H1 (cell line): Measurements from ENCODE around the gene FOXN3. TPM values are rescaled to one million over a fixed set of nuclear protein-coding genes. Genes with fewer than 3 reads are reported as not detected.
A peak's percentile ranks its signal among the peaks of the same experiment; 100 is the strongest.

Experiments
- CTCF ChIA-PET: fragments of 300-600 bp; sonication (Branson Sonifier 250); formaldehyde crosslinking; loops from one replicate; lab custom pipeline; 2021; ENCODE audit not compliant: partially characterized antibody; lab: Charles Lee
- POLR2A ChIA-PET: fragments of 300-600 bp; sonication (Branson Sonifier 250); formaldehyde crosslinking; loops from one replicate; lab custom pipeline; 2021; ENCODE audit warnings: inconsistent platforms; ENCODE audit not compliant: partially characterized antibody; lab: Charles Lee
- DNase-seq, 2 experiments: peaks; one replicate each; pipeline versions ENCODE4 v3.0.0 to v3.0.0-alpha.2; 2010 to 2022; ENCODE audit warnings: low spot score in 2 of 2, low read depth in 1 of 2, mixed read lengths in 1 of 2
- FAIRE-seq: peaks from 2 replicates; lab custom pipeline; 2011; peaks lifted over from hg19 to GRCh38; lab: Jason Lieb, UNC
- H2AFZ ChIP-seq: 2 replicates; pipeline ENCODE4 v1.8.1; 2012; ENCODE audit warnings: low read length, inconsistent platforms
- H2AK5ac ChIP-seq: 2 replicates; pipeline ENCODE4 v1.6.1; 2013; ENCODE audit warnings: low read depth, low read length
- H2BK120ac ChIP-seq: replicated peaks from 2 replicates; pipeline ENCODE3; 2013; ENCODE audit warnings: low read depth, low read length, inconsistent platforms
- H2BK12ac ChIP-seq: 2 replicates; pipeline ENCODE4 v1.6.1; 2013; ENCODE audit warnings: low read depth, low read length
- H2BK15ac ChIP-seq: 2 replicates; pipeline ENCODE4 v1.6.1; 2013; ENCODE audit warnings: low read length
- H2BK20ac ChIP-seq: 2 replicates; pipeline ENCODE4 v1.6.1; 2013; ENCODE audit warnings: low read length
- H2BK5ac ChIP-seq: 2 replicates; pipeline ENCODE4 v1.6.1; 2013; ENCODE audit warnings: low read depth, low read length
- H3K14ac ChIP-seq: 2 replicates; pipeline ENCODE4 v1.6.1; 2013; ENCODE audit warnings: inconsistent platforms; ENCODE audit not compliant: insufficient read length
- H3K18ac ChIP-seq: 2 replicates; pipeline ENCODE4 v1.6.1; 2013; ENCODE audit warnings: low read length; ENCODE audit errors: extremely low read depth
- H3K23ac ChIP-seq: 2 replicates; pipeline ENCODE4 v1.6.1; 2013; ENCODE audit warnings: inconsistent platforms; ENCODE audit not compliant: insufficient read length
- H3K23me2 ChIP-seq: 2 replicates; pipeline ENCODE4 v1.6.1; 2013; ENCODE audit warnings: low read depth, low read length
- H3K27ac ChIP-seq: 2 replicates; pipeline ENCODE4 v1.6.1; 2011; ENCODE audit warnings: low read depth, low read length, inconsistent platforms
- H3K27me3 ChIP-seq, 4 experiments: replicated peaks in 1 of 4; 1 replicate in 1 of 4; 2 replicates in 3 of 4; pipeline versions ENCODE4 v1.6.1 to v1.8.1; 2011 to 2013; ENCODE audit warnings: low read length in 3 of 4, mild to moderate bottlenecking in 3 of 4, inconsistent platforms in 2 of 4, mixed read lengths in 2 of 4, moderate library complexity in 1 of 4; ENCODE audit not compliant: control insufficient read depth in 3 of 4, insufficient read depth in 3 of 4; ENCODE audit errors: extremely low read depth in 1 of 4
- H3K36me3 ChIP-seq, 4 experiments: 2 replicates each; pipeline versions ENCODE4 v1.6.1 to v1.8.1; 2011 to 2013; ENCODE audit warnings: mild to moderate bottlenecking in 4 of 4, low read length in 3 of 4, moderate library complexity in 2 of 4, control low read depth in 1 of 4, inconsistent platforms in 1 of 4; ENCODE audit not compliant: insufficient read depth in 4 of 4, control insufficient read depth in 2 of 4
- H3K4ac ChIP-seq: replicated peaks from 2 replicates; pipeline ENCODE3; 2013; ENCODE audit warnings: low read length, low read depth, mixed read lengths, inconsistent platforms; ENCODE audit not compliant: insufficient read length
- H3K4me1 ChIP-seq, 4 experiments: replicated peaks in 1 of 4; 1 replicate in 1 of 4; 2 replicates in 3 of 4; pipeline versions ENCODE4 v1.6.1 to v1.8.1; 2011 to 2013; ENCODE audit warnings: low read length in 3 of 4, inconsistent platforms in 2 of 4, mixed read lengths in 1 of 4; ENCODE audit not compliant: insufficient read depth in 4 of 4, control insufficient read depth in 3 of 4
- H3K4me2 ChIP-seq, 2 experiments: 2 replicates each; pipeline versions ENCODE4 v1.6.1 to v1.8.1; 2011 to 2013; ENCODE audit warnings: low read depth in 2 of 2, low read length in 2 of 2, control low read depth in 1 of 2, inconsistent platforms in 1 of 2, mild to moderate bottlenecking in 1 of 2; ENCODE audit not compliant: insufficient read depth in 1 of 2
- H3K4me3 ChIP-seq, 4 experiments: fragments of 200-600, 300-600 bp in 1 of 4; sonication (generic), shearing (Covaris generic), sonication (Bioruptor Twin) in 1 of 4; 2 replicates each; pipeline versions ENCODE4 v1.5.1 to v1.8.1; 2011 to 2016; ENCODE audit warnings: low read length in 4 of 4, low read depth in 3 of 4, control low read depth in 2 of 4, inconsistent platforms in 2 of 4, mild to moderate bottlenecking in 2 of 4, mixed read lengths in 1 of 4, moderate library complexity in 1 of 4; ENCODE audit not compliant: insufficient read depth in 2 of 4; ENCODE audit errors: extremely low read depth in 1 of 4
- H3K56ac ChIP-seq: replicated peaks from 2 replicates; pipeline ENCODE3; 2013; ENCODE audit warnings: low read depth, mild to moderate bottlenecking, mixed read lengths, low read length, inconsistent platforms; ENCODE audit not compliant: insufficient read length
- H3K79me1 ChIP-seq: 2 replicates; pipeline ENCODE4 v1.6.1; 2013; ENCODE audit warnings: low read depth, low read length, control low read depth
- H3K79me2 ChIP-seq, 2 experiments: 2 replicates each; pipeline versions ENCODE4 v1.6.1 to v1.8.1; 2012 to 2013; ENCODE audit warnings: low read length in 2 of 2, mild to moderate bottlenecking in 2 of 2, inconsistent platforms in 1 of 2; ENCODE audit not compliant: insufficient read depth in 2 of 2, control insufficient read depth in 1 of 2
- H3K9ac ChIP-seq, 4 experiments: replicated peaks in 1 of 4; 1 replicate in 1 of 4; 2 replicates in 3 of 4; pipeline versions ENCODE4 v1.6.1 to v1.8.1; 2011 to 2013; ENCODE audit warnings: low read depth in 3 of 4, low read length in 3 of 4, control low read depth in 2 of 4, mild to moderate bottlenecking in 2 of 4, moderate library complexity in 2 of 4, inconsistent platforms in 1 of 4; ENCODE audit errors: extremely low read depth in 1 of 4
- H3K9me3 ChIP-seq, 2 experiments: 2 replicates each; pipeline versions ENCODE4 v1.6.1 to v1.8.1; 2012 to 2013; ENCODE audit warnings: mild to moderate bottlenecking in 2 of 2, moderate library complexity in 2 of 2, control low read depth in 1 of 2, inconsistent platforms in 1 of 2, low read depth in 1 of 2, low read length in 1 of 2, mixed read lengths in 1 of 2; ENCODE audit not compliant: insufficient read depth in 2 of 2
- H4K20me1 ChIP-seq, 2 experiments: replicated peaks in 1 of 2; 2 replicates each; pipeline versions ENCODE3 to v1.8.1; 2011 to 2013; ENCODE audit warnings: inconsistent platforms in 2 of 2, low read length in 2 of 2, mild to moderate bottlenecking in 1 of 2; ENCODE audit not compliant: insufficient read depth in 2 of 2, control insufficient read depth in 1 of 2
- H4K5ac ChIP-seq: 2 replicates; pipeline ENCODE4 v1.6.1; 2013; ENCODE audit warnings: low read length, low read depth, mixed read lengths, inconsistent platforms; ENCODE audit not compliant: insufficient read length
- H4K8ac ChIP-seq: 2 replicates; pipeline ENCODE4 v1.8.0; 2013; ENCODE audit warnings: mild to moderate bottlenecking, moderate library complexity, low read length, inconsistent platforms; ENCODE audit not compliant: insufficient read depth; ENCODE audit errors: extremely low read depth
- H4K91ac ChIP-seq: replicated peaks from 2 replicates; pipeline ENCODE3; 2013; ENCODE audit warnings: low read length, mixed read lengths, inconsistent platforms; ENCODE audit not compliant: insufficient read length
- CBX8 ChIP-seq: fragments of 300-800, 300-1000 bp; sonication (generic); IDR thresholded peaks from 2 replicates; pipeline ENCODE4 v1.7.1; 2016; ENCODE audit warnings: low read depth, low read length, borderline replicate concordance
- CEBPB ChIP-seq: IDR thresholded peaks from 2 replicates; pipeline ENCODE4 v1.6.1; 2012; ENCODE audit warnings: low read depth, low read length
- EP300 ChIP-seq, 2 experiments: IDR thresholded peaks; 1 replicate in 1 of 2; 2 replicates in 1 of 2; pipeline ENCODE4 v1.6.1; 2011 to 2012; ENCODE audit warnings: low read depth in 2 of 2, low read length in 2 of 2, mild to moderate bottlenecking in 2 of 2, borderline replicate concordance in 1 of 2, inconsistent platforms in 1 of 2, moderate library complexity in 1 of 2
- EZH2 ChIP-seq: fragments of 200-600 bp; sonication (generic); IDR thresholded peaks from 2 replicates; pipeline ENCODE4 v1.7.1; 2012; ENCODE audit warnings: low read depth, mild to moderate bottlenecking, moderate library complexity, low read length, inconsistent platforms; ENCODE audit not compliant: severe bottlenecking
- FOSL1 ChIP-seq: IDR thresholded peaks from 2 replicates; pipeline ENCODE4 v1.6.1; 2011; ENCODE audit warnings: mild to moderate bottlenecking, low read depth, low read length, moderate library complexity; ENCODE audit not compliant: insufficient read depth
- JUND ChIP-seq: IDR thresholded peaks from 2 replicates; pipeline ENCODE4 v1.6.1; 2011; ENCODE audit warnings: mild to moderate bottlenecking, improper control_type of control experiment, low read length
- POLR2A ChIP-seq, 2 experiments: IDR thresholded peaks; 1 replicate in 1 of 2; 2 replicates in 1 of 2; pipeline ENCODE4 v1.6.1; 2011; ENCODE audit warnings: low read depth in 2 of 2, low read length in 2 of 2, mild to moderate bottlenecking in 2 of 2; ENCODE audit errors: control extremely low read depth in 1 of 2
- RBBP5 ChIP-seq: IDR thresholded peaks from 2 replicates; pipeline ENCODE4 v1.7.1; 2012; ENCODE audit warnings: low read depth, mild to moderate bottlenecking, inconsistent platforms, low read length, moderate library complexity, borderline replicate concordance
- SAP30 ChIP-seq: fragments of 300-600 bp; sonication (generic); IDR thresholded peaks from 2 replicates; pipeline ENCODE4 v1.7.1; 2012; ENCODE audit warnings: low read length, moderate library complexity, mild to moderate bottlenecking, inconsistent platforms; ENCODE audit not compliant: insufficient read depth, insufficient replicate concordance
- SIN3A ChIP-seq, 2 experiments: IDR thresholded peaks in 1 of 2; conservative IDR thresholded peaks in 1 of 2; 2 replicates each; pipeline ENCODE4 v1.6.1; 2011 to 2012; ENCODE audit warnings: low read length in 2 of 2, improper control_type of control experiment in 1 of 2, low read depth in 1 of 2, mild to moderate bottlenecking in 1 of 2
- SIRT6 ChIP-seq: IDR thresholded peaks from one replicate; pipeline ENCODE4 v1.7.1; 2012; ENCODE audit warnings: low read length, inconsistent platforms
- TAF1 ChIP-seq: IDR thresholded peaks from 2 replicates; pipeline ENCODE4 v1.6.1; 2011; ENCODE audit warnings: mild to moderate bottlenecking, low read depth, low read length
- TBP ChIP-seq: IDR thresholded peaks from 2 replicates; pipeline ENCODE4 v1.6.1; 2011; ENCODE audit warnings: low read depth, low read length, improper control_type of control experiment
- YY1 ChIP-seq: IDR thresholded peaks from 2 replicates; pipeline ENCODE4 v1.6.1; 2011; ENCODE audit warnings: low read depth, mild to moderate bottlenecking, low read length
- WGBS, 2 experiments: shearing (Covaris generic) in 1 of 2; methylation state at CpG; one replicate each; pipeline versions ENCODE4 v1.1.6 to v1.1.7; 2013 to 2015; ENCODE audit warnings: low lambda C conversion rate in 2 of 2, mixed read lengths in 2 of 2, inconsistent platforms in 1 of 2, low coverage in 1 of 2, missing lambda C conversion rate in 1 of 2; ENCODE audit not compliant: insufficient replicate concordance in 2 of 2, insufficient coverage in 1 of 2, insufficient read length in 1 of 2; ENCODE audit errors: extremely low coverage in 1 of 2, missing lambda C conversion rate in 1 of 2; 5-methylcytosine and 5-hydroxymethylcytosine counted together
- polyA plus RNA-seq, 7 experiments: library from polyadenylated mRNA; depleted of rRNA in 3 of 7; stranded (reverse) in 5 of 7; unstranded in 2 of 7; fragments of >200 nt in 5 of 7; fragments of 200-250 nt in 2 of 7; gene quantifications; 1 replicate in 5 of 7; 2 replicates in 1 of 7; 4 replicates in 1 of 7; pipeline versions ENCODE4 v1.2.1 to v1.2.3, GENCODE V29; 2011 to 2013; ENCODE audit warnings: missing spikeins in 2 of 7, mixed read lengths in 2 of 7
- total RNA-seq: library from RNA; stranded (reverse); fragmentation: NEBNext Ultra II Directional; extraction: Animal tissue kit (Norgen Biotek cat#: 25700); gene quantifications from 2 replicates; pipeline ENCODE4 v1.2.1, GENCODE V29; 2021

FOXN3 gene
- total and polyA plus RNA-seq, 2 of the 8 experiments (the other 6 are each of a cell fraction or from before 2014, with no cell fraction given), result 52.6 to 178 TPM

- Histone ChIP-seq H3K9ac (no peak overlapping the region), H3K14ac (no peak overlapping the region), H3K36me3 (no peaks in the 10 kb centered on the region), H3K18ac (no peak overlapping the region), H2BK15ac (no peak overlapping the region; the same call in 1 of the 2 replicates), H3K79me2 (peaks cover 0 to 21% of the 10 kb centered on the region in 2 experiments; a peak in 2 of 4 replicates), H3K4me2 (no peak overlapping the region), H3K4me1 (peaks cover 0 to 4% (median 2%) of the 10 kb centered on the region in 4 experiments; a peak in 5 of 7 replicates), H4K91ac (peak overlapping the region; percentile 37), H3K23me2 (no peaks in the 10 kb centered on the region), H3K27ac (no peak overlapping the region), H3K4ac (no peak overlapping the region), H4K5ac (no peak overlapping the region), H3K23ac (no peak overlapping the region), H3K4me3 (no peak overlapping the region), H2BK12ac (no peak overlapping the region), H3K9me3 (no peaks in the 10 kb centered on the region), H2BK5ac (peak overlapping the region; percentile 8), H3K79me1 (peaks cover 5% of the 10 kb centered on the region; the same call in 1 of the 2 replicates), H2AK5ac (no peak overlapping the region), H3K56ac (no peak overlapping the region), H2BK120ac (no peak overlapping the region), H4K8ac (no peak overlapping the region), H2BK20ac (0 out of 2 replicates have a peak overlapping the region, but pooled peaks have one; percentile 8), H2AFZ (no peak overlapping the region), H4K20me1 (no peaks in the 10 kb centered on the region), H3K27me3 (no peaks in the 10 kb centered on the region)
- no peak for DNase-seq
- WGBS, 2 experiments, result 85% methylated on average over 5 of the region's 5 CpGs; no CpG with 5 or more reads in 1 of the 2 experiments
- FAIRE-seq, result no peak
- CTCF ChIA-PET, result interaction anchor here (0.8 to 3.4 kb wide), 12 partner anchors 10 to 382 kb away, joined by 3 to 18 read pairs (median 4); no protein-coding TSS in a partner anchor
- POLR2A ChIA-PET, result interaction anchor here (1.0 to 1.5 kb wide), 2 partner anchors 8 to 50 kb away, joined by 3 read pairs; no protein-coding TSS in a partner anchor
- TF ChIP-seq TAF1, result no peak
- TF ChIP-seq SAP30, result no peak
- no peak for TF ChIP-seq SIRT6
- no peak for TF ChIP-seq EZH2
- TF ChIP-seq CEBPB, result no peak
- no peak for TF ChIP-seq JUND
- TF ChIP-seq CBX8, result no peak
- TF ChIP-seq YY1, result no peak
- no peak for TF ChIP-seq FOSL1
- no peak for TF ChIP-seq EP300 (IDR thresholded peaks at IDR 0.05; ENCODE audit: borderline replicate concordance in 1 of 2, low read depth in 2 of 2, low read length in 2 of 2)
- TF ChIP-seq POLR2A (IDR thresholded peaks at IDR 0.05; ENCODE audit: control extremely low read depth in 1 of 2, low read depth in 2 of 2, low read length in 2 of 2), result no peak
- TF ChIP-seq SIN3A (conservative IDR thresholded peaks at IDR 0.05 in 1 of 2, IDR thresholded peaks at IDR 0.05 in 1 of 2; ENCODE audit: low read depth in 1 of 2, low read length in 2 of 2), result no peak
- TF ChIP-seq TBP, result no peak
- TF ChIP-seq RBBP5, result no peak
These were observed 49.5 kb upstream of the FOXN3 start for GRCh38 chr14:89466484-89466883.
